HepG2 (cell line): ENCODE measurements around the gene RPL19. TPM values are rescaled to one million over a fixed set of nuclear protein-coding genes. Genes with fewer than 3 reads are reported as not detected.
A peak's percentile ranks its signal among the peaks of the same experiment; 100 is the strongest.

Source experiments
- BHLHE40 ChIP-seq: IDR thresholded peaks from 2 replicates; pipeline ENCODE4 v1.6.1; 2011; ENCODE audit warnings: low read length, improper control_type of control experiment
- ELF1 ChIP-seq: sonication (generic); formaldehyde crosslinking; IDR thresholded peaks from 2 replicates; pipeline ENCODE4 v1.4.0; 2020; ENCODE audit warnings: missing genetic modification reagents
- FOXA3 ChIP-seq: IDR thresholded peaks from 2 replicates; pipeline ENCODE4 v1.6.1; 2016; ENCODE audit warnings: missing genetic modification reagents, missing compliant biosample characterization
- HMGXB4 ChIP-seq, 2 experiments: sonication (generic) in 1 of 2; formaldehyde crosslinking in 1 of 2; IDR thresholded peaks; 2 replicates each; pipeline versions ENCODE4 v1.4.0 to v1.6.1; 2018 to 2020; ENCODE audit warnings: missing genetic modification reagents in 2 of 2, borderline replicate concordance in 1 of 2, low read depth in 1 of 2, mild to moderate bottlenecking in 1 of 2, missing biosample characterization in 1 of 2
- PHB2 ChIP-seq: fragments of 450-650 bp; IDR thresholded peaks from 2 replicates; pipeline ENCODE4 v1.6.1; 2018; ENCODE audit not compliant: partially characterized antibody
- PHF8 ChIP-seq: sonication (generic); formaldehyde crosslinking; IDR thresholded peaks from 2 replicates; pipeline ENCODE4 v1.5.0; 2020; ENCODE audit warnings: missing genetic modification reagents
- RAD21 ChIP-seq: fragments of 450-650 bp; formaldehyde crosslinking; IDR thresholded peaks from 2 replicates; pipeline ENCODE4 v1.5.0; 2020; ENCODE audit warnings: mild to moderate bottlenecking
- SALL2 ChIP-seq: sonication (generic); formaldehyde crosslinking; IDR thresholded peaks from 2 replicates; pipeline ENCODE4 v1.8.1; 2023; ENCODE audit warnings: mild to moderate bottlenecking, missing genetic modification reagents, inconsistent platforms
- SMAD1 ChIP-seq: sonication (generic); formaldehyde crosslinking; IDR thresholded peaks from 2 replicates; pipeline ENCODE4 v1.4.0; 2020; ENCODE audit warnings: missing genetic modification reagents, low read depth, mild to moderate bottlenecking, borderline replicate concordance
- TARDBP ChIP-seq: sonication (generic); formaldehyde crosslinking; IDR thresholded peaks from 2 replicates; pipeline ENCODE4 v1.8.0; 2022; ENCODE audit warnings: mild to moderate bottlenecking, missing genetic modification reagents
- TBX2 ChIP-seq: sonication (generic); formaldehyde crosslinking; IDR thresholded peaks from 2 replicates; pipeline ENCODE4 v1.5.0; 2020; ENCODE audit warnings: missing genetic modification reagents, mild to moderate bottlenecking, borderline replicate concordance
- THAP7 ChIP-seq: sonication (generic); formaldehyde crosslinking; IDR thresholded peaks from 2 replicates; pipeline ENCODE4 v1.8.1; 2023; ENCODE audit warnings: mild to moderate bottlenecking, missing genetic modification reagents
- ZBTB4 ChIP-seq: sonication (generic); formaldehyde crosslinking; IDR thresholded peaks from 2 replicates; pipeline ENCODE4 v1.4.0; 2020; ENCODE audit warnings: missing genetic modification reagents, mild to moderate bottlenecking, borderline replicate concordance
- ZBTB7B ChIP-seq: sonication (generic); formaldehyde crosslinking; IDR thresholded peaks from 2 replicates; pipeline ENCODE4 v1.4.0; 2020; ENCODE audit warnings: missing genetic modification reagents
- ZNF44 ChIP-seq: sonication (generic); formaldehyde crosslinking; IDR thresholded peaks from 2 replicates; pipeline ENCODE4 v1.5.1; 2020; ENCODE audit warnings: mild to moderate bottlenecking, missing genetic modification reagents
- ZNF451 ChIP-seq: sonication (generic); formaldehyde crosslinking; IDR thresholded peaks from 2 replicates; pipeline ENCODE4 v1.5.0; 2020; ENCODE audit warnings: mild to moderate bottlenecking, missing genetic modification reagents
- ZNF567 ChIP-seq: sonication (generic); formaldehyde crosslinking; IDR thresholded peaks from 2 replicates; pipeline ENCODE4 v1.8.1; 2023; ENCODE audit warnings: mild to moderate bottlenecking, missing genetic modification reagents, borderline replicate concordance
- ZNF713 ChIP-seq: sonication (generic); formaldehyde crosslinking; IDR thresholded peaks from 2 replicates; pipeline ENCODE4 v1.4.0; 2020; ENCODE audit warnings: mild to moderate bottlenecking, missing genetic modification reagents
- polyA plus RNA-seq, 8 experiments: library from polyadenylated mRNA; depleted of rRNA in 3 of 8; stranded (reverse) in 7 of 8; unstranded in 1 of 8; fragments of >200 nt; fragmentation: Illumina TruSeq in 4 of 8; extraction: Trizol in 4 of 8; gene quantifications; 2 replicates each; pipeline versions ENCODE4 v1.2.1 to v1.2.3, GENCODE V29; 2011 to 2016; ENCODE audit warnings: low read depth in 4 of 8, missing spikeins in 1 of 8, mixed read lengths in 1 of 8; ENCODE audit not compliant: insufficient read depth in 1 of 8
- total RNA-seq, 5 experiments: library from RNA; depleted of rRNA; stranded (reverse); fragments of >200 nt; fragmentation: Illumina TruSeq; extraction: Trizol; gene quantifications; 2 replicates each; pipeline ENCODE4 v1.2.3, GENCODE V29; 2016; ENCODE audit warnings: low read depth in 1 of 5
- TF ChIP-seq, protein P1 (sequence below): IDR thresholded peaks from 2 replicates; pipeline ENCODE4 v1.6.1; 2016; ENCODE audit warnings: low read depth, borderline replicate concordance
- TF ChIP-seq, protein P2 (sequence below): sonication (generic); formaldehyde crosslinking; IDR thresholded peaks from 2 replicates; pipeline ENCODE4 v1.4.0; 2020; ENCODE audit warnings: missing genetic modification reagents

RPL19 gene
- total and polyA plus RNA-seq, 2 of the 13 experiments (the other 11 are each of a cell fraction or from before 2014, with no cell fraction given), result 2,522 to 2,768 TPM

DNA sequence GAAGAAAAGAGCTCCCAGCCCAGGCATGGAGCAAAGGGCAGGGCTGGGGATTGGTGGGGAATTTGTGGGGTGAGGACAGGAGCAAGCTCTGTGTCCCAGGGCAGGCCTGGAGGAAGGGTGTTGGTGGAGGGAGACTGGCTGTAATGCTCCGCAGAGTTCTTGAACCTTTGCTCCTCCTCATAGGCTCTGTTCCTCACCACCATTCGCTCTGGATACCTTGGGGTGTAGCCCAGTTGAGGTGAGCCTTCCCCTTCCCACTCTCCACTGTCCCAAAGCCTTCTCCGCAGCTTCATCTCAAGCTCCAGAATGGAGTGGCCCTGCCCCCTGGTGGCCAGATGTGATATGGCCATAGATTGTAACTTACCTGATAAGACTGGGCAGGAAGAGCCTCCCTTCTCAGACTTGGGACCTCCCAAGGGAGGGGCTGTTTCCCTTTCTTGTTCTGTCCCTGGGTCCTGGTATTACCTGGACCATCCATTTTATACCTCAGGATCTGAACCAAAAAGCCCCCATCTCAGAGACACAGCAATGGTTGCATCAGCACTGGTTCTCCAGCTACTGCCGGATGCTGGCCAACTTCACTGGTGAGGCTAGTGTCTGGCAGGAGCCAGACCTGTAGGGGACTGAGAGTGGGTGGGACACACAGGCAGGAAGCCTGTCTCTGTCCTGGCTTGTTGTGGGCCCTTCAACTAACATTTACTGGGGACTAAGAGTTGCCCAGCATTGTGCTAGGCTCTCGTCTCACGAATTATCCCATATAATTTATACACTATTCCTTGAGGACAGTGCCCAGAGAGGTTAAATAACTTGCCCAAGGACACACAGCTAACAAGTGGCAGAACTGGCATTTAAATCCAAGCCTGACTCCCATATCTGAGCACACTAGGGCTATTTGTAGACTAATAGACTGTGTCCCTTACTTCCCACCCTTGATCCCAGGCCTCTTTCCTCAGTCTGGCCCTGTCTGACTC, 44.8 kb downstream of the RPL19 start (continued):
- TF ChIP-seq PHB2 (no peak), HMGXB4 (CRISPR knock-in tag; IDR thresholded peaks at IDR 0.05; ENCODE audit: borderline replicate concordance in 1 of 2, low read depth in 1 of 2) (peak; percentile 63 to 83), ELF1 (CRISPR knock-in tag) (0 out of 2 replicates have a peak, but pooled peaks have one; percentile 31), RAD21 (CRISPR knock-in tag) (peak; percentile 75), THAP7 (CRISPR knock-in tag) (peak; percentile 72; the same call in 1 of the 2 replicates), SALL2 (CRISPR knock-in tag) (no peak), ZBTB7B (0 out of 2 replicates have a peak, but pooled peaks have one; percentile 24), BHLHE40 (no peak; the same call in 1 of the 2 replicates), ZNF713 (CRISPR knock-in tag) (no peak), ZNF44 (0 out of 2 replicates have a peak, but pooled peaks have one; percentile 43), ZNF451 (CRISPR knock-in tag) (no peak), TBX2 (CRISPR knock-in tag) (peak; percentile 29; the same call in 1 of the 2 replicates), ZNF567 (CRISPR knock-in tag) (0 out of 2 replicates have a peak, but pooled peaks have one; percentile 20), FOXA3 (CRISPR knock-in tag) (no peak), SMAD1 (CRISPR knock-in tag) (0 out of 2 replicates have a peak, but pooled peaks have one; percentile 82), TARDBP (peak; percentile 30; the same call in 1 of the 2 replicates), ZBTB4 (CRISPR knock-in tag) (peak; percentile 61), PHF8 (CRISPR knock-in tag) (peak; percentile 26)
- TF ChIP-seq, protein P1, sequence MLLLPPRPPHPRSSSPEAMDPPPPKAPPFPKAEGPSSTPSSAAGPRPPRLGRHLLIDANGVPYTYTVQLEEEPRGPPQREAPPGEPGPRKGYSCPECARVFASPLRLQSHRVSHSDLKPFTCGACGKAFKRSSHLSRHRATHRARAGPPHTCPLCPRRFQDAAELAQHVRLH (CRISPR knock-in tag), result peak; percentile 56; the same call in 1 of the 2 replicates
- TF ChIP-seq, protein P2, sequence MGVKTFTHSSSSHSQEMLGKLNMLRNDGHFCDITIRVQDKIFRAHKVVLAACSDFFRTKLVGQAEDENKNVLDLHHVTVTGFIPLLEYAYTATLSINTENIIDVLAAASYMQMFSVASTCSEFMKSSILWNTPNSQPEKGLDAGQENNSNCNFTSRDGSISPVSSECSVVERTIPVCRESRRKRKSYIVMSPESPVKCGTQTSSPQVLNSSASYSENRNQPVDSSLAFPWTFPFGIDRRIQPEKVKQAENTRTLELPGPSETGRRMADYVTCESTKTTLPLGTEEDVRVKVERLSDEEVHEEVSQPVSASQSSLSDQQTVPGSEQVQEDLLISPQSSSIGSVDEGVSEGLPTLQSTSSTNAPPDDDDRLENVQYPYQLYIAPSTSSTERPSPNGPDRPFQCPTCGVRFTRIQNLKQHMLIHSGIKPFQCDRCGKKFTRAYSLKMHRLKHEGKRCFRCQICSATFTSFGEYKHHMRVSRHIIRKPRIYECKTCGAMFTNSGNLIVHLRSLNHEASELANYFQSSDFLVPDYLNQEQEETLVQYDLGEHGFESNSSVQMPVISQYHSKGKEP, result 0 out of 2 replicates have a peak, but pooled peaks have one; percentile 36
